Endodermal cell (in vitro differentiated cells): Measurements from ENCODE around the gene CDH13. TPM values are rescaled to one million over a fixed set of nuclear protein-coding genes. Genes with fewer than 3 reads are reported as not detected.

Experiments
- DNase-seq: peaks from one replicate; pipeline ENCODE4 v3.0.0-alpha.2; 2017
- H3K27ac ChIP-seq: 2 replicates; pipeline ENCODE4 v1.5.1; 2013; ENCODE audit warnings: mild to moderate bottlenecking, low read depth, low read length, moderate library complexity
- H3K27me3 ChIP-seq: 2 replicates; pipeline ENCODE4 v1.6.1; 2013; ENCODE audit warnings: mild to moderate bottlenecking, low read length, moderate library complexity; ENCODE audit not compliant: insufficient read depth, control insufficient read depth, poor library complexity, severe bottlenecking
- H3K36me3 ChIP-seq: 2 replicates; pipeline ENCODE4 v1.7.0; 2013; ENCODE audit warnings: mild to moderate bottlenecking, low read length, moderate library complexity; ENCODE audit not compliant: control insufficient read depth, insufficient read depth
- H3K4me1 ChIP-seq: one replicate; pipeline ENCODE4 v1.7.0; 2013; ENCODE audit warnings: low read length; ENCODE audit not compliant: control insufficient read depth, insufficient read depth
- H3K4me3 ChIP-seq: 2 replicates; pipeline ENCODE4 v1.5.1; 2013; ENCODE audit warnings: mild to moderate bottlenecking, low read length, moderate library complexity
- H3K9ac ChIP-seq: 2 replicates; pipeline ENCODE4 v1.6.1; 2013; ENCODE audit warnings: mild to moderate bottlenecking, low read length, moderate library complexity; ENCODE audit not compliant: poor library complexity, severe bottlenecking; ENCODE audit errors: extremely low read depth
- H3K9me3 ChIP-seq: 2 replicates; pipeline ENCODE4 v1.6.1; 2013; ENCODE audit warnings: mild to moderate bottlenecking, low read length, moderate library complexity; ENCODE audit not compliant: control insufficient read depth
- H3K27ac Mint-ChIP-seq: 2 replicates; pipeline ENCODE4 v1.8.0; 2020; ENCODE audit warnings: mixed read lengths
- H3K27me3 Mint-ChIP-seq: 2 replicates; pipeline ENCODE4 v1.8.0; 2021; ENCODE audit warnings: mild to moderate bottlenecking, mixed read lengths; ENCODE audit not compliant: insufficient read depth
- H3K36me3 Mint-ChIP-seq: 2 replicates; pipeline ENCODE4 v1.8.0; 2020; ENCODE audit warnings: low read depth, mixed read lengths
- H3K4me1 Mint-ChIP-seq: 2 replicates; pipeline ENCODE4 v1.8.0; 2020; ENCODE audit warnings: mixed read lengths
- H3K4me3 Mint-ChIP-seq: 2 replicates; pipeline ENCODE4 v1.8.0; 2020; ENCODE audit warnings: mild to moderate bottlenecking, moderate library complexity, mixed read lengths
- H3K9me3 Mint-ChIP-seq: 2 replicates; pipeline ENCODE4 v1.8.0; 2020; ENCODE audit warnings: mild to moderate bottlenecking, mixed read lengths
- WGBS, 2 experiments: methylation state at CpG; one replicate each; pipeline versions ENCODE4 v1.1.5 to v1.1.7; 2013; ENCODE audit warnings: missing lambda C conversion rate in 2 of 2, mixed read lengths in 1 of 2; ENCODE audit not compliant: insufficient coverage in 1 of 2, insufficient read length in 1 of 2; 5-methylcytosine and 5-hydroxymethylcytosine counted together
- total RNA-seq, 2 donors: library from RNA; stranded (reverse); fragmentation: NEBNext Ultra II Directional in 1 of 2; extraction: Animal tissue kit (Norgen Biotek cat#: 25700) in 1 of 2; gene quantifications; 2 replicates in 1 of 2; 3 replicates in 1 of 2; pipeline ENCODE4 v1.2.1, GENCODE V29; 2021
- TF ChIP-seq, protein P1 (sequence below): fragments of 200-600 bp; sonication (generic); conservative IDR thresholded peaks from 2 replicates; pipeline ENCODE4 v1.5.0; 2021; ENCODE audit warnings: antibody characterized with exemption, mild to moderate bottlenecking

The CDH13 gene
- total RNA-seq, 2 donors from 2014 or later: 0.86 to 1.8 TPM

DNA sequence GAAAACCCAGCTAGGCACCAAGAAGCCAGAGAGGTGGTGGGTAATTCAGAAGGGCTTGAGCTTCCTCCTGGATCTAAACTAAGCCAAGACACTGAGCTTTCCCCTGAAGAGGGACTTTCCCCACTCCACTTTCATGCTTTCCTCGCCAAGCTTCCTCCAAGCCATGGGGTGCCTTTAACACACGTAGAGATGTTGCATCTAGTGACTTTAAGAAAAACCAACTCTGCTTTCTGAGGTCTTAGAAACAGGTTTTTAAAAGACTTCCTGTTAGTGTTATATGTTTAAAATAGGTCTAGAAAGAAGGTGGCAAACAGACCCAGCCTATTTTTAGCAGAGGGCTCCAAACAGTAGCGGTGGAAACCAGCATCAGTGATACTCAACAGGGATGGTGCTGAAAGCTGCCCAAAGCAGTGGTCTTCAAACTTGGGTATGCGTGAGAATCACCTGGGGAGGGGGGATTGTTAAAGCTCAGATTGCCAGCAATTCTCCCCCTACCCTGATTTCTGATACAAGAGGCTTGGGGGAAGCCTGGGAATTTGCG is 585.6 kb downstream of the CDH13 start:
- peaks cover 3% of the 10 kb centered on the region for H3K4me1 Mint-ChIP-seq

DNA sequence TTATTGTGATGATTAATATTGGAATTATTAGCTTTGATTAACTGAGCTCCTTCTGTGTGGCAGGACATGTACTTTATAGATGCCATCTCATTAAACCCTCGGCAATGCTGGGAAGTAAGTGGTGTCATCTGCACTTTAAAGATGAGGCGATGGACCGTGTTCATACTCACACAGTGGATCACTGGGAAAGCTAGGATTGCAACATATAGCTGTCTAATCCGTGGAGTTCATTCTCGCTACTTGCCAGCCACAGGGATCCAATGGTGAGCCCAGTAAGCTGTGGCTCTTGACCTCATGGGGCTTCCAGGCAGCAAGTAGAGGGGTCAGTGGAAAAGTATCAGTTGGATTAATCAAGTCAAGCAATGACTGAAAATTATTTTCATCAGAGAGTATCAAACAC is 587.9 kb downstream of the CDH13 start:
- no peak overlapping the region for H3K4me3 ChIP-seq
- no peaks in the 10 kb centered on the region for H3K36me3 ChIP-seq
- 96 to 97% methylated on average over 5 of the region's 5 CpGs for WGBS, 2 experiments
- TF ChIP-seq, protein P1, sequence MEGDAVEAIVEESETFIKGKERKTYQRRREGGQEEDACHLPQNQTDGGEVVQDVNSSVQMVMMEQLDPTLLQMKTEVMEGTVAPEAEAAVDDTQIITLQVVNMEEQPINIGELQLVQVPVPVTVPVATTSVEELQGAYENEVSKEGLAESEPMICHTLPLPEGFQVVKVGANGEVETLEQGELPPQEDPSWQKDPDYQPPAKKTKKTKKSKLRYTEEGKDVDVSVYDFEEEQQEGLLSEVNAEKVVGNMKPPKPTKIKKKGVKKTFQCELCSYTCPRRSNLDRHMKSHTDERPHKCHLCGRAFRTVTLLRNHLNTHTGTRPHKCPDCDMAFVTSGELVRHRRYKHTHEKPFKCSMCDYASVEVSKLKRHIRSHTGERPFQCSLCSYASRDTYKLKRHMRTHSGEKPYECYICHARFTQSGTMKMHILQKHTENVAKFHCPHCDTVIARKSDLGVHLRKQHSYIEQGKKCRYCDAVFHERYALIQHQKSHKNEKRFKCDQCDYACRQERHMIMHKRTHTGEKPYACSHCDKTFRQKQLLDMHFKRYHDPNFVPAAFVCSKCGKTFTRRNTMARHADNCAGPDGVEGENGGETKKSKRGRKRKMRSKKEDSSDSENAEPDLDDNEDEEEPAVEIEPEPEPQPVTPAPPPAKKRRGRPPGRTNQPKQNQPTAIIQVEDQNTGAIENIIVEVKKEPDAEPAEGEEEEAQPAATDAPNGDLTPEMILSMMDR: no peak
- H3K27ac Mint-ChIP-seq: no peak overlapping the region
- H3K9me3 Mint-ChIP-seq: peaks cover 8% of the 10 kb centered on the region
- no peak overlapping the region for H3K4me3 Mint-ChIP-seq
- H3K27ac ChIP-seq: no peak overlapping the region
- H3K4me1 Mint-ChIP-seq: peaks cover 3% of the 10 kb centered on the region
- H3K27me3 Mint-ChIP-seq: peaks cover 22% of the 10 kb centered on the region
- no peaks in the 10 kb centered on the region for H3K9me3 ChIP-seq
- DNase-seq: no peak
- no peaks in the 10 kb centered on the region for H3K27me3 ChIP-seq
- H3K4me1 ChIP-seq: no peaks in the 10 kb centered on the region
- no peaks in the 10 kb centered on the region for H3K36me3 Mint-ChIP-seq
- H3K9ac ChIP-seq: no peak overlapping the region

More for the DNA sequence above, 585.6 kb downstream of the CDH13 start:
- H3K27me3 Mint-ChIP-seq: peaks cover 4% of the 10 kb centered on the region
- TF ChIP-seq, protein P1: no peak
- WGBS, 2 experiments: 93 to 94% methylated on average over 4 to 5 of the region's 5 CpGs
- H3K4me3 Mint-ChIP-seq: no peak overlapping the region
- no peak for DNase-seq
- no peaks in the 10 kb centered on the region for H3K36me3 ChIP-seq
- H3K36me3 Mint-ChIP-seq: no peaks in the 10 kb centered on the region
- H3K9ac ChIP-seq: no peak overlapping the region
- peaks cover 8% of the 10 kb centered on the region for H3K9me3 Mint-ChIP-seq
- H3K4me1 ChIP-seq: no peaks in the 10 kb centered on the region
- no peaks in the 10 kb centered on the region for H3K27me3 ChIP-seq
- H3K27ac ChIP-seq: no peak overlapping the region
- H3K27ac Mint-ChIP-seq: no peak overlapping the region
- no peaks in the 10 kb centered on the region for H3K9me3 ChIP-seq
- H3K4me3 ChIP-seq: no peak overlapping the region

DNA sequence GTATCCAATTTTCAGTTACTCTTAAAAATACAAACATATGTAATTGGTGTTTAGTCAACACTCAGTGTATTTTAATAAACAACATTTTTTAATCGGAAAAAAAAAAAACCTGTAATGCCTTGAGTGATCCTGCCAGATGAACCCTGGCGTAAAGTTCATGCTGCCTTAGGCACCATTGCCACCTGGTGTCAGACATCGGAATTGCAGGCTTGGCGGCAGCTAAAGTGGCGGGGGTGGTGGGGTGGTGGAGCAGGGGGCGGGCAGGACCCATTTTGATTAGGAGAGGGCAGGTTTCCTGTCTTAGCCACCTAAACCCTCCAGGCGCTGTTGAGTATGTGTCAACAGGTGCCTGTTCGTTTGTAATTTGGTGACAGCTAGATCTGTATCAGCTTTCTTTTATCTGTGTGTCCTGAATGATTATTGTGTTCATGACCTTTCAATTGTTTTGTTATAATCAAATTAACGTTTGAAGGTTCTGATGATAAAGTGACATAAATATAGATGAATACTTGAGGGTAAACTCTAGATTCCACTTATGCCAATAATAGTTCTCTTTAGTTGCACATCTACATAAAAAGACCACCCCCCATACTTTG is 588.7 kb downstream of the CDH13 start:
- Mint-ChIP-seq H3K36me3 (no peaks in the 10 kb centered on the region), H3K27ac (no peak overlapping the region), H3K4me3 (no peak overlapping the region), H3K4me1 (peaks cover 3% of the 10 kb centered on the region), H3K9me3 (peaks cover 8% of the 10 kb centered on the region), H3K27me3 (peaks cover 28% of the 10 kb centered on the region)
- no peaks in the 10 kb centered on the region for H3K4me1 ChIP-seq
- WGBS, 2 experiments: 30 to 36% methylated on average over 2 to 9 of the region's 9 CpGs
- no peaks in the 10 kb centered on the region for H3K36me3 ChIP-seq
- no peaks in the 10 kb centered on the region for H3K27me3 ChIP-seq
- H3K9me3 ChIP-seq: no peaks in the 10 kb centered on the region
- no peak overlapping the region for H3K4me3 ChIP-seq
- H3K27ac ChIP-seq: no peak overlapping the region
- peak; percentile 97 for DNase-seq
- no peak overlapping the region for H3K9ac ChIP-seq
- TF ChIP-seq, protein P1: peak; percentile 92
